Testis (tissue), 3 donors: Measurements from ENCODE around the gene STXBP1. TPM values are rescaled to one million over a fixed set of nuclear protein-coding genes. Genes with fewer than 3 reads are reported as not detected.

ENCODE experiments used
- DNase-seq: peaks from one replicate; pipeline ENCODE4 v3.0.0-alpha.2; 2019
- H3K27ac ChIP-seq, 2 donors: fragments of 200-600 bp; sonication (generic); one replicate each; pipeline ENCODE4 v1.5.1; 2019
- H3K27me3 ChIP-seq: fragments of 200-600 bp; sonication (generic); one replicate; pipeline ENCODE4 v1.5.1; 2019
- H3K36me3 ChIP-seq: fragments of 200-600 bp; sonication (generic); one replicate; pipeline ENCODE4 v1.5.1; 2017; ENCODE audit warnings: low read depth; ENCODE audit errors: missing control alignments
- H3K4me1 ChIP-seq: fragments of 200-600 bp; sonication (generic); one replicate; pipeline ENCODE4 v1.5.1; 2019
- H3K4me3 ChIP-seq, 2 donors: fragments of 200-600 bp; sonication (generic); one replicate each; pipeline ENCODE4 v1.5.1; 2017 to 2019
- H3K9me3 ChIP-seq: fragments of 200-600 bp; sonication (generic); one replicate; pipeline ENCODE4 v1.5.1; 2017
- CTCF ChIP-seq, 3 experiments: fragments of 450-650 bp in 2 of 3; fragments of 200-600 bp in 1 of 3; sonication (generic) in 1 of 3; IDR thresholded peaks; one replicate each; pipeline ENCODE4 v1.5.1; 2016 to 2019; ENCODE audit warnings: antibody characterized with exemption in 3 of 3, mild to moderate bottlenecking in 2 of 3, moderate library complexity in 1 of 3
- POLR2A ChIP-seq: fragments of 450-650 bp; IDR thresholded peaks from one replicate; pipeline ENCODE4 v1.6.1; 2017; ENCODE audit warnings: antibody characterized with exemption, mild to moderate bottlenecking, moderate library complexity
- WGBS, 2 donors: methylation state at CpG; one replicate each; pipeline ENCODE4 v1.1.5; 2018; 5-methylcytosine and 5-hydroxymethylcytosine counted together
- intact Hi-C: fragments of 100-400 bp; cut with DNase I; formaldehyde crosslinking; loops from one replicate; pipeline ENCODE4 v1.15.1; 2023; ENCODE audit warnings: low total_unique reads
- polyA plus RNA-seq: library from polyadenylated mRNA; stranded (reverse); fragments of 350-450 nt; fragmentation: Illumina TruSeq; extraction: RNeasy Lipid Tissue Mini Kit (QIAGEN cat#74804); gene quantifications from one replicate; pipeline ENCODE4 v1.2.3, GENCODE V29; 2014; ENCODE audit warnings: low read depth, low replicate concordance; ENCODE audit not compliant: insufficient read depth
- total RNA-seq, 2 donors: library from RNA; depleted of rRNA; stranded (reverse); fragments of >200 nt; gene quantifications; one replicate each; pipeline ENCODE4 v1.2.3, GENCODE V29; 2016

STXBP1 gene
- total and polyA plus RNA-seq, 3 donors from 2014 or later: 21.2 to 36.1 (median 33.1) TPM

- Histone ChIP-seq H3K27me3 (no peaks in the 10 kb centered on the region), H3K36me3 (no peaks in the 10 kb centered on the region), H3K9me3 (no peaks in the 10 kb centered on the region), H3K4me1 (no peaks in the 10 kb centered on the region), H3K27ac (no peak overlapping the region), H3K4me3 (no peak overlapping the region)
- no peak for TF ChIP-seq CTCF (IDR thresholded peaks at IDR 0.05)
- TF ChIP-seq POLR2A: no peak
- 78% methylated on average over 3 of the region's 3 CpGs for WGBS, 2 donors
- intact Hi-C loops: no loop called here
- no peak for DNase-seq
Measured at GRCh38 chr9:127650518-127650917, 38.4 kb downstream of the STXBP1 start.

- H3K27me3 ChIP-seq: no peaks in the 10 kb centered on the region
- H3K36me3 ChIP-seq: no peaks in the 10 kb centered on the region
- no peaks in the 10 kb centered on the region for H3K4me1 ChIP-seq
- H3K27ac ChIP-seq: no peak overlapping the region
- TF ChIP-seq POLR2A: no peak
- no peak for TF ChIP-seq CTCF (IDR thresholded peaks at IDR 0.05)
- 83 to 89% methylated on average over 9 of the region's 9 CpGs for WGBS, 2 donors
- no peak overlapping the region for H3K4me3 ChIP-seq
- intact Hi-C loops: no loop called here
- H3K9me3 ChIP-seq: no peaks in the 10 kb centered on the region
- no peak for DNase-seq
Measured at GRCh38 chr9:127651697-127652610, 39.9 kb downstream of the STXBP1 start.

GRCh38 chr9:127652733-127653132 is 40.7 kb downstream of the STXBP1 start:
- H3K27ac ChIP-seq: no peak overlapping the region
- no peak overlapping the region for H3K4me3 ChIP-seq
- H3K4me1 ChIP-seq: no peaks in the 10 kb centered on the region
- WGBS, 2 donors: 53 to 64% methylated on average over 3 of the region's 3 CpGs
- no peaks in the 10 kb centered on the region for H3K9me3 ChIP-seq
- no peaks in the 10 kb centered on the region for H3K27me3 ChIP-seq
- TF ChIP-seq POLR2A: no peak
- no peaks in the 10 kb centered on the region for H3K36me3 ChIP-seq
- intact Hi-C loops: no loop called here
- no peak for DNase-seq

GRCh38 chr9:127654619-127655018 is 42.5 kb downstream of the STXBP1 start:
- H3K4me3 ChIP-seq: no peak overlapping the region
- no peaks in the 10 kb centered on the region for H3K4me1 ChIP-seq
- intact Hi-C loops: no loop called here
- H3K36me3 ChIP-seq: no peaks in the 10 kb centered on the region
- no peak for DNase-seq
- 79 to 93% methylated on average over 5 of the region's 5 CpGs for WGBS, 2 donors
- H3K27me3 ChIP-seq: no peaks in the 10 kb centered on the region
- TF ChIP-seq POLR2A: no peak
- TF ChIP-seq CTCF (IDR thresholded peaks at IDR 0.05): no peak
- H3K9me3 ChIP-seq: no peaks in the 10 kb centered on the region
- no peak overlapping the region for H3K27ac ChIP-seq

- Histone ChIP-seq H3K27me3 (no peaks in the 10 kb centered on the region), H3K9me3 (no peaks in the 10 kb centered on the region), H3K4me3 (no peak overlapping the region), H3K4me1 (no peaks in the 10 kb centered on the region), H3K36me3 (no peaks in the 10 kb centered on the region), H3K27ac (no peak overlapping the region)
- intact Hi-C loops: no loop called here
- 87 to 89% methylated on average over 5 of the region's 5 CpGs for WGBS, 2 donors
- TF ChIP-seq POLR2A (no peak), CTCF (IDR thresholded peaks at IDR 0.05) (no peak)
- DNase-seq: no peak
Measured at GRCh38 chr9:127658428-127658827, 46.4 kb downstream of the STXBP1 start.
